GM12878 (cell line): ENCODE measurements around the gene EGR4. TPM values are rescaled to one million over a fixed set of nuclear protein-coding genes. Genes with fewer than 3 reads are reported as not detected.

Source experiments
- ATAC-seq: fragments of 200-7000 bp; cut with Tn5 transposase; 3 replicates; pipeline ENCODE4 v1.9.1; 2020; ENCODE audit warnings: mild to moderate bottlenecking, moderate library complexity
- BruUV-seq: library from RNA; stranded (reverse); fragments of 400-500 nt; replicated peaks from 2 replicates; lab custom pipeline; 2021; lab: Mats Ljungman, UMichigan
- CTCF ChIA-PET: fragments of 300-600 bp; sonication (Branson Sonifier 250); formaldehyde crosslinking; extraction: SDS; loops from one replicate; lab custom pipeline; 2021; ENCODE audit warnings: inconsistent platforms; lab: Yijun Ruan, JAX
- POLR2A ChIA-PET: fragments of 350-600 bp; formaldehyde crosslinking; extraction: SDS; loops from one replicate; lab custom pipeline; 2021; ENCODE audit warnings: inconsistent platforms; lab: Charles Lee
- RAD21 ChIA-PET: fragments of 300-600 bp; sonication (Branson Sonifier 250); formaldehyde crosslinking; loops from one replicate; lab custom pipeline; 2023; ENCODE audit warnings: antibody characterized with exemption; ENCODE audit not compliant: unreplicated experiment; lab: Charles Lee
- SMC1A ChIA-PET: fragments of 300-600 bp; sonication (Branson Sonifier 250); formaldehyde crosslinking; loops from one replicate; lab custom pipeline; 2023; ENCODE audit not compliant: unreplicated experiment, uncharacterized antibody; lab: Charles Lee
- DNase-seq: peaks from one replicate; pipeline ENCODE4 v3.0.0-alpha.2; 2011; ENCODE audit warnings: low read depth, low spot score
- FAIRE-seq: peaks from 3 replicates; lab custom pipeline; 2011; peaks lifted over from hg19 to GRCh38; lab: Jason Lieb, UNC
- H2AFZ ChIP-seq: 2 replicates; pipeline ENCODE4 v1.6.0; 2011; ENCODE audit warnings: low read depth, low read length, control low read depth; ENCODE audit not compliant: control insufficient read depth
- H3K27ac ChIP-seq: 2 replicates; pipeline ENCODE4 v1.5.1; 2011; ENCODE audit warnings: control low read depth; ENCODE audit not compliant: control insufficient read depth, insufficient read depth
- H3K27me3 ChIP-seq, 2 experiments: replicated peaks in 1 of 2; 2 replicates each; pipeline versions ENCODE4 v1.6.0 to v1.6.1; 2011; ENCODE audit warnings: low read length in 1 of 2; ENCODE audit not compliant: control insufficient read depth in 2 of 2, insufficient read depth in 2 of 2
- H3K36me3 ChIP-seq, 2 experiments: 2 replicates each; pipeline ENCODE4 v1.5.1; 2011; ENCODE audit warnings: low read length in 1 of 2; ENCODE audit not compliant: control insufficient read depth in 2 of 2, insufficient read depth in 2 of 2
- H3K4me1 ChIP-seq: 2 replicates; pipeline ENCODE4 v1.6.1; 2011; ENCODE audit warnings: mild to moderate bottlenecking, low read length, moderate library complexity, mixed read lengths; ENCODE audit not compliant: control insufficient read depth, insufficient read depth
- H3K4me2 ChIP-seq: 2 replicates; pipeline ENCODE4 v1.6.0; 2011; ENCODE audit warnings: control low read depth; ENCODE audit not compliant: control insufficient read depth, insufficient read depth
- H3K4me3 ChIP-seq: fragments of 200-600 bp; sonication (generic); 2 replicates; pipeline ENCODE4 v1.5.1; 2016
- H3K79me2 ChIP-seq: 2 replicates; pipeline ENCODE4 v1.6.0; 2011; ENCODE audit warnings: low read length; ENCODE audit not compliant: control insufficient read depth, insufficient read depth
- H3K9ac ChIP-seq: 2 replicates; pipeline ENCODE4 v1.8.0; 2011; ENCODE audit warnings: low read length, control low read depth, mixed read lengths; ENCODE audit not compliant: control insufficient read depth, insufficient read depth
- H3K9me3 ChIP-seq: replicated peaks from 3 replicates; pipeline ENCODE4 v1.5.1; 2011; ENCODE audit warnings: mild to moderate bottlenecking, low read length; ENCODE audit not compliant: control insufficient read depth, insufficient read depth
- H4K20me1 ChIP-seq: 2 replicates; pipeline ENCODE4 v1.6.0; 2011; ENCODE audit not compliant: control insufficient read depth, insufficient read depth
- ASH2L ChIP-seq: fragments of 300-600, 200-600 bp; sonication (generic); IDR thresholded peaks from 2 replicates; pipeline ENCODE4 v1.6.1; 2017; ENCODE audit warnings: low read depth, mild to moderate bottlenecking, borderline replicate concordance
- CBX3 ChIP-seq: fragments of 200-600 bp; sonication (generic); IDR thresholded peaks from 2 replicates; pipeline ENCODE4 v1.6.1; 2016; ENCODE audit warnings: low read depth, borderline replicate concordance
- EED ChIP-seq: sonication (generic); IDR thresholded peaks from 2 replicates; pipeline ENCODE4 v1.6.1; 2016; ENCODE audit warnings: antibody characterized with exemption, low read depth
- EZH2 ChIP-seq: IDR thresholded peaks from 2 replicates; pipeline ENCODE4 v1.6.1; 2012; ENCODE audit warnings: low read depth, mild to moderate bottlenecking, control low read depth, inconsistent platforms, low read length, borderline replicate concordance; ENCODE audit not compliant: control insufficient read depth
- GABPA ChIP-seq: IDR thresholded peaks from 2 replicates; pipeline ENCODE4 v1.6.1; 2014; ENCODE audit warnings: antibody characterized with exemption, low read depth, mild to moderate bottlenecking, inconsistent platforms
- GATAD2B ChIP-seq: fragments of 450-650 bp; conservative IDR thresholded peaks from 2 replicates; pipeline ENCODE4 v1.6.1; 2017; ENCODE audit warnings: low read depth, mild to moderate bottlenecking, moderate library complexity
- PAX5 ChIP-seq: IDR thresholded peaks from 2 replicates; pipeline ENCODE4 v1.6.1; 2011; ENCODE audit warnings: low read depth, low read length, borderline replicate concordance
- PML ChIP-seq: IDR thresholded peaks from 2 replicates; pipeline ENCODE4 v1.6.1; 2012; ENCODE audit warnings: low read length, inconsistent platforms
- RB1 ChIP-seq: fragments of 450-650 bp; formaldehyde crosslinking; IDR thresholded peaks from 2 replicates; pipeline ENCODE4 v1.6.1; 2017; ENCODE audit warnings: mild to moderate bottlenecking, borderline replicate concordance
- RCOR1 ChIP-seq: conservative IDR thresholded peaks from 2 replicates; pipeline ENCODE4 v1.6.1; 2012; ENCODE audit warnings: low read depth, low read length, improper control_type of control experiment
- RELA ChIP-seq: fragments of 450-650 bp; IDR thresholded peaks from 2 replicates; pipeline ENCODE4 v1.8.0; 2014; ENCODE audit warnings: borderline replicate concordance; ENCODE audit not compliant: partially characterized antibody
- SMAD1 ChIP-seq: fragments of 450-650 bp; IDR thresholded peaks from 2 replicates; pipeline ENCODE4 v1.6.1; 2018; ENCODE audit warnings: mild to moderate bottlenecking, low read depth; ENCODE audit not compliant: partially characterized antibody
- TCF7 ChIP-seq: IDR thresholded peaks from 2 replicates; pipeline ENCODE4 v1.6.1; 2014; ENCODE audit warnings: antibody characterized with exemption, borderline replicate concordance
- ZBTB33 ChIP-seq: fragments of 450-650 bp; IDR thresholded peaks from 2 replicates; pipeline ENCODE4 v1.6.1; 2017; ENCODE audit warnings: mild to moderate bottlenecking
- WGBS: methylation state at CpG from one replicate; pipeline ENCODE4 v1.1.6; 2016; ENCODE audit warnings: low lambda C conversion rate; ENCODE audit not compliant: insufficient replicate concordance, insufficient coverage; ENCODE audit errors: missing lambda C conversion rate; 5-methylcytosine and 5-hydroxymethylcytosine counted together
- in situ Hi-C: fragments of 300-500 bp; cut with MboI; formaldehyde crosslinking; loops from 9 replicates; pipeline ENCODE4 v1.14.3; 2018; ENCODE audit warnings: mixed read lengths
- intact Hi-C: fragments of 100-400 bp; cut with micrococcal nuclease; formaldehyde crosslinking; loops from one replicate; pipeline ENCODE4 v1.14.2; 2022; ENCODE audit not compliant: unreplicated experiment
- polyA plus RNA-seq, 11 experiments: library from polyadenylated mRNA; depleted of rRNA in 4 of 11; unstranded in 6 of 11; stranded (reverse) in 5 of 11; fragments of >200 nt; fragmentation: Nextera tagmentation in 4 of 11; fragmentation: Illumina TruSeq in 1 of 11; extraction: Ambion mirVana in 4 of 11; extraction: Trizol in 1 of 11; gene quantifications; 1 replicate in 1 of 11; 2 replicates in 10 of 11; pipeline versions ENCODE4 v1.2.1 to v1.2.3, GENCODE V29; 2011 to 2016; ENCODE audit warnings: inconsistent platforms in 2 of 11, missing spikeins in 2 of 11, low read depth in 1 of 11
- total RNA-seq, 4 experiments: library from RNA; depleted of rRNA in 3 of 4; stranded (reverse); fragments of >200 nt in 3 of 4; fragmentation: Illumina TruSeq in 1 of 4; extraction: Trizol in 1 of 4; gene quantifications; 2 replicates each; pipeline versions ENCODE4 v1.2.1 to v1.2.3, GENCODE V29; 2013 to 2021

Gene EGR4
- total and polyA plus RNA-seq, 10 of the 15 experiments (the other 5 are each of a cell fraction or from before 2014, with no cell fraction given), result 0.07 TPM; not detected in 9

- H3K9ac ChIP-seq, result no peak overlapping the region
- H3K27ac ChIP-seq, result no peak overlapping the region
- FAIRE-seq (no peak), ATAC-seq (no peak), DNase-seq (no peak)
- peaks cover 4% of the 10 kb centered on the region for H3K79me2 ChIP-seq
- H3K36me3 ChIP-seq, result 0 out of 4 replicates have a peak, but pooled peaks cover 0 to 7% of the 10 kb centered on the region in 2 experiments
- in situ Hi-C loops (no loop called here), intact Hi-C loops (no loop called here)
- RAD21 ChIA-PET, result no interaction called here
- SMC1A ChIA-PET, result interaction anchor here (1.9 kb wide), 1 partner anchor 16 kb away, joined by 7 read pairs; no protein-coding TSS in a partner anchor
- POLR2A ChIA-PET, result interaction anchor here (0.8 to 1.5 kb wide), 2 partner anchors 10 to 38 kb away, joined by 3 to 4 read pairs; partner anchors contain the start of gene CCT7
- no peaks in the 10 kb centered on the region for H4K20me1 ChIP-seq
- no peaks in the 10 kb centered on the region for H3K27me3 ChIP-seq
- CTCF ChIA-PET, result interaction anchor here (0.9 to 1.4 kb wide), 4 partner anchors 9 to 94 kb away, joined by 3 to 12 read pairs (median 4); partner anchors contain the start of gene FBXO41
- no peak for TF ChIP-seq GABPA
- TF ChIP-seq EED, result no peak
- TF ChIP-seq RB1, result no peak
- no peak for TF ChIP-seq ZBTB33
- TF ChIP-seq SMAD1, result no peak
- no peak for TF ChIP-seq CBX3
- TF ChIP-seq RELA, result no peak
- TF ChIP-seq PAX5, result no peak
- no peak for TF ChIP-seq PML
- no peak for TF ChIP-seq TCF7
- TF ChIP-seq RCOR1, result no peak
- TF ChIP-seq GATAD2B, result no peak
- TF ChIP-seq EZH2, result no peak
- no peak for TF ChIP-seq ASH2L
- no peak overlapping the region for H3K4me2 ChIP-seq
- 38% methylated on average over 1 of the region's 1 CpG for WGBS
- H3K4me3 ChIP-seq, result no peak overlapping the region
- no peak overlapping the region for H2AFZ ChIP-seq
- H3K9me3 ChIP-seq, result no peaks in the 10 kb centered on the region
- H3K4me1 ChIP-seq, result no peaks in the 10 kb centered on the region
- no TSS peak for BruUV-seq
Observed at GRCh38 chr2:73272270-73272669, 21.1 kb downstream of the EGR4 start.
